Activated effector memory CD4-positive, alpha-beta T cell treated with anti-CD3 and anti-CD28 coated beads, Interleukin-2, amount 50 U/mL, for 16 hours (primary cell): ENCODE measurements around the gene ESPNL.

ENCODE experiments used
- DNase-seq: peaks from one replicate; pipeline ENCODE4 v3.0.0-alpha.2; 2020

Gene ESPNL

DNA sequence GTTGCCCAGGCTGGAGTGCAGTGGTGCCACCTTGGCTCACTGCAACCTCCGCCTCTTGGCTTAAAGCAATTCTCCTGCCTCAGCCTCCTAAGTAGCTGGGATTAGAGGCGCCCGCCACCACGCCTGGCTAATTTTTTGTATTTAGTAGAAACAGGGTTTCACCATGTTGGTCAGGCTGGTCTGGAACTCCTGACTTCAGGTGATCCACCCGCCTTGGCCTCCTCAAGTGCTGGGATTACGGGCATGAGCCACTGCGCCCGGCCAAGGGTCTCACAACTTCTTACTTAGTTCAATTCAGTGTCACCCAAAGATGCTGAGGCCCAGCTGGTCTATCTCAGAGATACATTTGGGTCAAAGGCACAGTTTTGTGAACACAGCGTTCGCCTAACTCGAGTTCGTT lies 15.6 kb downstream of the ESPNL start:
- peak; percentile 24 for DNase-seq

DNA sequence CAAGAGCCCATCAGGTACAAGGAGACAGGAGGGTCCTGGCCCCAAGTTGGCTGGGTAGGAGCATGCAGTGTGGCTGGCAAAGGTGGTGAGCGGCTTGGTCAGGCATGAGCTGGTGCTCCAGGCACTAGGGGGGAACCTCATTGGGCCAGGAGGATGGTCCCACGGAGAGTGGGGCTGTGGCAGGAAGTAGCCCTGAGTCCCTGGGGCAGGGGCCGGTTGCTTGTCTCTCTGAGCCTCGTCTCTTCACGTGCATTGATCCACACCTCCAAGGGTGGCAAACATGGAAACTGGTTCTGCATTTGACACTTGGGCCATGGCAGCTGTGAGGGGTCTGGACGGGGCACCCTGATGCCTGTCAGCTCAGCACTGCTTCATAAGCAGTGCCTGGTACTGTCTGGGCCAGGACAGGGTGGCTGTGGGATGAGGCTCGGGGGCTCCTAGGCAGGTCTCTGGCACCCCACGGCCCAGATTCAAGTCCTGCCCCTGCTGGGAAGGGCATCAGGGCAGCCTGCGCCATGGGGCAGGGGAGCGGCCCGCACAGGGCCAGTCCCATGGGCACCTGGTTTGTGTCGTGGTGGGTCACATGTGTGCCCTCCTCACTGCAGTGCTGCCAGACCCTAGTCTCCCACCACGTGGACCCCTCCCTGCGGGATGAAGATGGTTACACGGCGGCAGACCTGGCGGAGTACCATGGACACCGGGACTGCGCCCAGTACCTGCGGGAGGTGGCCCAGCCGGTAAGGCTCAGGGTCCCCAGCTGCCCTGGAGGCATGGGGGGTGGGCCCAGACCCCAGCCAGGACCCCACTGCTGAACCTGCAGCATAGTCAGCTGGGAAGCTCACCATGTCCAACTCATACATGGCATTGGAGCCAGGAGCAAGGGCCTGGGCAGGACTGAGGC lies 16.4 kb downstream of the ESPNL start:
- peak; percentile 55 for DNase-seq

DNA sequence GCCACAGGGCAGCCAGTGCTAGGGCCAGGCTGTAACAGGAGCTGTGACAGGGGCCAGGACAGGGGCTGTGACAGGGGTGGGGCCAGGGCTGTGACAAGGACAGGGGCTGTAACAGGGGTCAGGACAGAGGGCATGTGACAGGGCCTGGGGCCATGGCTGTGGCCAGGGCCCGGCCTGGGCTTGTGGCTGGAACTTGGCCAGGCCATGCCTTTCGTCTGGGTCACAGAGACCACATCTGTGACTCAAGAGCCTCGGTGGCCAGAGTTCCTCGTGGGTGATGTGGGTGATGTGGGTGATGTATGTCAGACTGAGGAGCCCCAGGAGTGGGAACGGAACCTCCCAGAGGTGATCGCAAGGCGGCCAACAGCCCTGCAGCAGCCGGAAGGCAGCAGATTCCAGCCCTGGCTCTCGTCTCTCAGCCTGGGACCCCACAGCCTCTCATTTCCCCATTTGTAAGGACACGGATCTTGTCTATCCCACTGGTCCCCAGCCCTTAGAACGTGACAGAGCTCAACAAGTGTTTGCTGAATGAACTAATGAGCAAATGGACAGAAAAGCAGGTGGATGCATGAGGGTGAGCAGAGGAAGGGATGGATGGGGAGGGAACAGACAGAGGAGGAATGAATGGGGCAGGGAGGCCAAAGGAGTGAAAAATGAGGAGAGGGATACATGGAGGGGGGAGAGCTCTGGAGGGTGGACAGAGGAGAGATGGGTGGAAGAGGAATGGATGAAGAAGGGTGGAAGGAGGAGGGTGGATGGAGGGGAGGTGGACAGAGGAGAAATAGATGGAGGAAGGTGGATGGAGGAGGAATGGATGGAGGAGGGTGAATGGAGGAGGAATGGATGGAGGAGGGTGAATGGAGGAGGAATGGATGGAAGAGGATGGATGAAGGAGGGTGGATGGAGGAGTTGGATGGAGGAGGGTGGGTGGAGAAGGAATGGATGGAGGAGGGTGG lies 17.3 kb downstream of the ESPNL start:
- peak; percentile 50 for DNase-seq

DNA sequence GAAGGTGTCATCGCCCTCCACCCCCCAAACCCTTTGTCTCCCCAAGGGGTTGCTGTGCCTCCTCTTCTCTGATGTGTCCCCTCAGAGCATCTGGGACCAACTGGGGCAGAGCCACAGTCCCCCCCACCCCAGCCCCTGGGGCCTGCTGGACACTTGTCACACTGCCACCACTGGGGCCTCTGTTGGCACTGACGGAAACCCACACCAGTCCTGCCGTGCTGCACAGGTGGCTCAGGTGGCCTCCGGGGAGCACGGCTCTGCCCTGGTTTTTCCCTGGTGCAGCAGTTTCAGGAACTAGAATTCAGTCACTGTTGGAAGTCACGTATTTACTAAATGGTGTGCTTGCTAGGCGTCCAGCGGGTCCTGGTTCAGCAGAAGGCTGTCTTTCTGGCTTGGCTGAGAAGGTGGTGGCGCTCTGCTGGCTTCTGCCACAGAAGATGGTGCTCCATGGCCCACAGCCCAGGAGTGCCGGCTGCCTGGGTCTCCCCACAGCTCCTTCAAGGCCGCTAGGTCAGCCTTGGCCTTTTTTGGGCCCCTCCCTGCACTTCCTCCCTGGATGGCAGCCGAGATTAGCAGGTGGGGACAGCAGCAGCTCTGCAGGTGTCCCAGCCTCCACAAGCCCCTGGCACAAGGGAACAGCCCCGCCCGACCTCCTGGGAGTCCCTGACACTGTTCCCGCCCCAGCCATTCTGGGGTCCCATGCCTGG lies 19.8 kb downstream of the ESPNL start:
- DNase-seq: no peak

DNA sequence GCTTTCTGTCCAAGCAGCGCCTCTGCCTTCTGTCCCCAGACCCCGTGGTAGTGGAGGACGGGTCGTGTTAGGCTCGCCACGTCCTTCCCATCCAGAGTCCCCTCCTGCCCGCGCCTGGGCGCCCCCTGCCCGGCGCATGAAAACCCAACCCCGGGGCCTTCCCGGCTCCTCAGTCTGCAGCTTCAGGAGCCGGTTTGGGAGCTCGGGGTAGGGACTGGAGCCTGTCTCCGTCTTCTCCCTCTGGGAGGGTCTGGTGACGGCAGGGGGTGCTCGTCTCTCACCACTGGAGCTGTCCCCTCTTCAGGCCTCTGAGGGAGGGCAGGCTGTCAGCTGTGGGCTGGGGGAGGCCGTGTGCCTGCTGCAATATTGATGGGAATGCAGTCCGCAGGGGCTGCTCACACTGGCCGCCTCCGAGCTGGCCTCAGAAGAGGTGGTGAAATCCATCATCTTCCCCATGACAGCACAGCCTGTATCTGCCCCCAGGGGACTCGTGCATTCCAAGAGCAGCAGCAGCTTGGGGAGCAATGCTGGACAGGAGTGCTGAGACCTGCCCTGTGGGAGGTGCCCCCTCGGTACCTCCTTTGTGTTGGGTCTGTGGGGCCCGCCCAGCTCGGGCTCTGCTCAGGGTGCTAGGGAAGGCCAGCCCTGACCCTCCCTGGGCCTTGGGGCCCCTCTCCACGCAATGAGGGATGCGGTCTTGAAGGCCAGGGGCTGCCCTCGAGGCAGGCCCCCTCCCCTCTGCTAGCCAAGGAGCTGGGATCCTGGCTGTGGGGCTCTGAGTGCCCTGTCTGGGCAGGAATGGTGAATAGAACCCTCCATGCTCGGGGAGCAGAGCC lies 20.5 kb downstream of the ESPNL start:
- no peak for DNase-seq

DNA sequence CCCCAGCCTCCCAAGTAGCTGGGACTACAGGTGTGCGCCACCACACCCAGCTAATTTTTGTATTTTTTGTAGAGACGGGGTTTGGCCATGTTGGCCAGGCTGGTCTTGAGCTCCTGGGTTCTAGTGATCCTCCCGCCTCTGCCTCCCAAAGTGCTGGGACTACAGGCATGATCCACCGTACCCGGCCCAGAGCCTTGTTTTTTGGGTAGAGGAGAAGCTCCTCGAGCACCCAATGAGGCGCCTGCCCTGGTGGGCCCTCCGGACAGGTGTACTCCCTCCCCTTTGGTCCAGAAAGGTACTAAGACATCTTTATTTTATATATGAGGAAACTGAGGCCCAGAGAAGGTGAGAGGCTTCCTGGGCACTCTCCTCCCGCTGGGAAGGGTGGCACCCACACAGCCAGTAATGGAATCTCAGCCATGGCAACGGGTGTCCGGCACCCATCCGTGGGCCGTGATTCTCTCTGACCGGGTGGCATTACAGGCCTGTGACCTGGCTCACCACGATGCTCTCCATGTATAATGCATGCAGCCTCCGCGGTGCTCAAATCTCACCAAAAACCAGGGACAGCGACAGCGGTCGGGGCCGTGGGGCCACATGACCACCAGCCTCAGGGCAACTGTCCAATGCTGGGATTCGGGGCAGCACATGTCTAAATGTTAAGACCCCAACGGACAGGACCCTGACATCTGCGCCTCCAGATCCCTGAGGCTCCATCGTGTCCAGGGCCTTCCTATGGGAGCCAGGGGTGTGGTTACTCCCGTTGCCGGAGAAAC lies 21.6 kb downstream of the ESPNL start:
- DNase-seq: no peak

DNA sequence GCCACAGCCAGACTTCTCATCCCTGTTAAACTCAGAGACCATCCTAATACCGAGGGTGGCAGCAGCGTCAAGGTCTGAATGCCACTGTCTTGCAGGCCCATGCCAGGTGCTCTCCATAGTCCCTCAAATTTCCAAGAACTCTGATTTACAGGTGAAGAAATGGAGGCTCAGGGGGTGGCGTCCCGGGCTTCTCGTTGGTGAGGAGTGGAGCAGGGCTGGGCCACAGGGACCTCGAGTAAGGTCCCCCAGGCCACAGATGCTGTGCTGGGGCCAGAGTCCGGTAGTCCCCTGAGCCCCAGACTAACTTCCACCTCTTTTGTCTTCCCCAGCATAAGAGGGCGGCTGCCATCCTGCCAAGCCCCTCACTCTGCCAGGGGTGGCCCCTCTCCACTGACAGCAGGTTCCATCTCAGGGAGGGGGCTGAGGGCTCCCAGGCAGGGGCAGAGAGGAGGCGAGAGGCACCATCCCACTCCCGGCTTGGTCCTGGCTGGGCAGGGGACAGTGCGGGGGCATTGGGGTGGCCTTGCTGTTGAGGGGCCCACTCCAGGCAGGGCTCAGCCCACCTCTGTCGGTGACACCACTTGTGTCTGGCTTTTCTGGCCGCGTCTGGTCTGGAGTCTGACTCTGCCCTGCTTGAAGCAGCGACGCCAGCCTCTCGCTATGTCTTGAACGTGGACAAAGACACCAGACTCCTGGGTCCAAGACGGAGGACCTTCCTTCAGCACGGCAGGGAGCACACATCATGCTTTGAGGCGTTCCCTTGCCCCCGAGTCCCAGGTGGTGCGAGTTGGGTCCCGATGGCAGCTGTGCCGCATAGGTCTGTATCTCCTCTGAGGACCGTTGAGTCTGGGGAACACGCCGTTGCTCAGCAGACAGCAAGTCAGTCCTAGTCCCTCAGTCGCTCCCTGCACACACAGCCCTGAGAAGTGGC lies 22.4 kb downstream of the ESPNL start:
- no peak for DNase-seq

- no peak for DNase-seq
Observed at GRCh38 chr2:238123218-238123971, 23.3 kb downstream of the ESPNL start.

GRCh38 chr2:238123991-238124470 lies 23.9 kb downstream of the ESPNL start:
- DNase-seq: no peak

DNA sequence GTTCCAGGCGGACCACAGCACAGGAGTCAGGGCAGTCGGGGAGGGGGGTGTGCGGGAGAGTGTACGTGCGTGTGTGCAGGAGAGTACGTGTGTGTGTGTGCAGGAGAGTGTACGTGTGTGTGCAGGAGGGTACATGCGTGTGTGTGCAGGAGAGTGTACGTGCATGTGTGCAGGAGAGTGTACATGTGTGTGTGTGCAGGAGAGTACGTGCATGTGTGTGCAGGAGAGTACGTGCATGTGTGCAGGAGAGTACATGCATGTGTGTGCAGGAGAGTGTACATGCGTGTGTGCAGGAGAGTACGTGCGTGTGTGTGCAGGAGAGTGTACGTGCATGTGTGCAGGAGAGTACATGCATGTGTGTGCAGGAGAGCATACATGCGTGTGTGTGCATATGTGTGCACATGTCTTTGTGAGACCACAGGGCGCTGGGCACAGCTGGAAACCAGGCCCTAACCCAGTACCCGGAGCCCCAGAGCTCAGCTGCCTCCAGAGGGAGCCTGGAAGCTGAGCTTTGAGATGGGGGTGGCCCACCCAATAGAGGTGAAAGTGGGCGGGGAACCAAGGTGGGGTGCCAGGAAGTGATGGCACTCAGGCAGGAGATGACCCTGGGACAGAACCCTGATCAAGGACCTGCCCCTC lies 24.5 kb downstream of the ESPNL start:
- DNase-seq: no peak

GRCh38 chr2:238125127-238125885 lies 25.2 kb downstream of the ESPNL start:
- DNase-seq: no peak

GRCh38 chr2:238126338-238126737 lies 26.2 kb downstream of the ESPNL start:
- no peak for DNase-seq

DNA sequence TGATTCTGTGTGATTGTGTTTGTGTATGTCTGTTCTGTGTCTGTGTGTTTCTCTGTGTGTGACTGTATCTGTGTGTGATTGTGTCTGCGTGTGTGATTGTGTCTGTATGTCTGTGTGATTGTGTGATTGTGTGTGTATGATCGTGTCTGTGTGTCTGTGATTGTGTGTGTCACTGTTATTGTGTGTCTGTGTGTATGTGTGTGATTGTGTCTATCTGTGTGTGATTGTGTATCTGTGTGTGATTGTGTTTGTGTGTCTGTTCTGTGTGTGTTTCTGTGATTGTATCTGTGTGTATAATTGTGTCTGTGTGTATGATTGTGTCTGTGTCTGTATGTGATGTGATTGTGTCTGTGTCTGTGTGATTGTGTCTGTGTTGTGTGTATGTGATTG lies 26.6 kb downstream of the ESPNL start:
- no peak for DNase-seq

- no peak for DNase-seq
Observed at GRCh38 chr2:238127165-238128060, 27.3 kb downstream of the ESPNL start.

- no peak for DNase-seq
Observed at GRCh38 chr2:238128061-238128440, 27.9 kb downstream of the ESPNL start.

DNA sequence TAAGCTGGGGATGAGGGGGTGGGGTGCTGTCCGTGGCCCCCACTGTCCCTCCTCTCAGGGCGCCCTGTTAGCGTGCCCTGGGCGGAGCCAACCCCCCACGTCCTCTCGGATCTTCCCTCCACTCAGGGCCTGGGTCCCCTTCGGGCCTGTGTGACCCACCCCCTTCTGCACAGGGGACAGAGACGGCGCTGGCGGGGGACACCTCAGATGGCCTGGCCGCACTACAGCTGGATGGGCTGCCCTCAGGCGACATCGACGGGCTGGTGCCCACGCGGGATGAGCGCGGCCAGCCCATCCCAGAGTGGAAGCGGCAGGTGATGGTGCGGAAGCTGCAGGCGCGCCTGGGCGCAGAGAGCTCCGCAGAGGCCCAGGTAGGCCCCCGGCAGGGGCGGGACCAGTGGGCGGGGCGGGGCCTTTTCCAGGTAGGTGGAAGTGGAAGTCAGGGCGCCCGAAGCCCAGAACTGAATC lies 28.4 kb downstream of the ESPNL start:
- DNase-seq: no peak
